Glutamatergic neuron (in vitro differentiated cells): ENCODE measurements around the gene PAPLN. TPM values are rescaled to one million over a fixed set of nuclear protein-coding genes. Genes with fewer than 3 reads are reported as not detected.
"Not testable (repeated sequence)": the region's sequence is repeated elsewhere in the genome, so short reads cannot be mapped to it uniquely, and the experiment has no call there.

ENCODE experiments used
- DNase-seq: peaks from one replicate; pipeline ENCODE4 v3.0.0; 2022
- H3K27ac Mint-ChIP-seq: one replicate; pipeline ENCODE4 v1.8.0; 2020; ENCODE audit warnings: mild to moderate bottlenecking, mixed read lengths, inconsistent platforms; ENCODE audit not compliant: unreplicated experiment
- H3K27me3 Mint-ChIP-seq: one replicate; pipeline ENCODE4 v1.8.0; 2020; ENCODE audit warnings: mild to moderate bottlenecking, moderate library complexity, mixed read lengths, inconsistent platforms; ENCODE audit not compliant: unreplicated experiment
- H3K36me3 Mint-ChIP-seq: one replicate; pipeline ENCODE4 v1.8.0; 2020; ENCODE audit warnings: mild to moderate bottlenecking, mixed read lengths, inconsistent platforms; ENCODE audit not compliant: unreplicated experiment
- H3K4me1 Mint-ChIP-seq: one replicate; pipeline ENCODE4 v1.8.0; 2020; ENCODE audit warnings: mild to moderate bottlenecking, low read depth, mixed read lengths, inconsistent platforms; ENCODE audit not compliant: unreplicated experiment
- H3K4me3 Mint-ChIP-seq: one replicate; pipeline ENCODE4 v1.8.0; 2020; ENCODE audit warnings: mild to moderate bottlenecking, mixed read lengths, inconsistent platforms; ENCODE audit not compliant: unreplicated experiment
- H3K9me3 Mint-ChIP-seq: one replicate; pipeline ENCODE4 v1.8.0; 2020; ENCODE audit warnings: mild to moderate bottlenecking, moderate library complexity, mixed read lengths, inconsistent platforms; ENCODE audit not compliant: unreplicated experiment
- long read RNA-seq: library from polyadenylated mRNA; unstranded; transcript quantifications from one replicate; pipeline ENCODE4 v2.0.0, GENCODE V29; 2020; ENCODE audit not compliant: unreplicated experiment
- total RNA-seq: library from RNA; stranded (reverse); fragmentation: NEBNext Ultra II Directional; extraction: Animal tissue kit (Norgen Biotek cat#: 25700); gene quantifications from one replicate; pipeline ENCODE4 v1.2.1, GENCODE V29; 2021; ENCODE audit not compliant: unreplicated experiment
- TF ChIP-seq, protein P1 (sequence below): fragments of 200-600 bp; sonication (generic); IDR thresholded peaks from one replicate; pipeline ENCODE4 v1.5.0; 2021; ENCODE audit not compliant: partially characterized antibody, unreplicated experiment

Gene PAPLN, protein sequence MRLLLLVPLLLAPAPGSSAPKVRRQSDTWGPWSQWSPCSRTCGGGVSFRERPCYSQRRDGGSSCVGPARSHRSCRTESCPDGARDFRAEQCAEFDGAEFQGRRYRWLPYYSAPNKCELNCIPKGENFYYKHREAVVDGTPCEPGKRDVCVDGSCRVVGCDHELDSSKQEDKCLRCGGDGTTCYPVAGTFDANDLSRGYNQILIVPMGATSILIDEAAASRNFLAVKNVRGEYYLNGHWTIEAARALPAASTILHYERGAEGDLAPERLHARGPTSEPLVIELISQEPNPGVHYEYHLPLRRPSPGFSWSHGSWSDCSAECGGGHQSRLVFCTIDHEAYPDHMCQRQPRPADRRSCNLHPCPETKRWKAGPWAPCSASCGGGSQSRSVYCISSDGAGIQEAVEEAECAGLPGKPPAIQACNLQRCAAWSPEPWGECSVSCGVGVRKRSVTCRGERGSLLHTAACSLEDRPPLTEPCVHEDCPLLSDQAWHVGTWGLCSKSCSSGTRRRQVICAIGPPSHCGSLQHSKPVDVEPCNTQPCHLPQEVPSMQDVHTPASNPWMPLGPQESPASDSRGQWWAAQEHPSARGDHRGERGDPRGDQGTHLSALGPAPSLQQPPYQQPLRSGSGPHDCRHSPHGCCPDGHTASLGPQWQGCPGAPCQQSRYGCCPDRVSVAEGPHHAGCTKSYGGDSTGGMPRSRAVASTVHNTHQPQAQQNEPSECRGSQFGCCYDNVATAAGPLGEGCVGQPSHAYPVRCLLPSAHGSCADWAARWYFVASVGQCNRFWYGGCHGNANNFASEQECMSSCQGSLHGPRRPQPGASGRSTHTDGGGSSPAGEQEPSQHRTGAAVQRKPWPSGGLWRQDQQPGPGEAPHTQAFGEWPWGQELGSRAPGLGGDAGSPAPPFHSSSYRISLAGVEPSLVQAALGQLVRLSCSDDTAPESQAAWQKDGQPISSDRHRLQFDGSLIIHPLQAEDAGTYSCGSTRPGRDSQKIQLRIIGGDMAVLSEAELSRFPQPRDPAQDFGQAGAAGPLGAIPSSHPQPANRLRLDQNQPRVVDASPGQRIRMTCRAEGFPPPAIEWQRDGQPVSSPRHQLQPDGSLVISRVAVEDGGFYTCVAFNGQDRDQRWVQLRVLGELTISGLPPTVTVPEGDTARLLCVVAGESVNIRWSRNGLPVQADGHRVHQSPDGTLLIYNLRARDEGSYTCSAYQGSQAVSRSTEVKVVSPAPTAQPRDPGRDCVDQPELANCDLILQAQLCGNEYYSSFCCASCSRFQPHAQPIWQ
- total RNA-seq: 2.8 TPM
- long read RNA-seq: 0 reads

DNA sequence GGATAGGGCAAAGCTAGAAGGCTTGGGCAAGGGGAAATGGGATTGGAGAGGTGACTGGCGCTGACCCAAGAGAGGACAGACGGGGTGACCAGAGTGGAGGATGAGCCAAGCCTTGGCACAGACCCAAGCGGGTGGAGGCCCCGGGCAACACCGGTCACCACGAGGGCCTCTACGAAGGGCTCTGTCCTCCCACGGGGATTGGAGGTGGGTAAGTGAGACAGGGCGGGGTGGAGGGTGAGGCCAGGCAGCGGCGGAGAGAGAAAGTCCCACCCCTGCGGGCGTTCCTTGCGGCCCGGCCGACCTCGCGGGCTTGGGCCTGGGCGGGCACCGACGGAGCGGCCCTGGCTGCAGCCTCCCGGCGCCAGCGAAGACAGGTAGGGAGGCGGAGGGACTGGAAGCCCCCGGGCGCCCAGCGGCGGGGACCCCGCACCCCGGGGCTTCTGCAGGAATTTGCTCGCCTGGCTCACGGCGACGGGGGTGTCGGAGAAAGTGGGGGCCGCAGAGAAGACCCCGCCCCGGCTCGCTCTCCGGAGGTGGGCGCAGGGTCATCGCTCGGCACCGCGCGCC is at the start of gene PAPLN:
Gene PAPLN (plus strand): TSS at position 288 of the 567 bp plus-strand sequence. CDS start 2,273 bp downstream, outside the sequence.
- peaks cover 2% of the 10 kb centered on the region for H3K9me3 Mint-ChIP-seq
- TF ChIP-seq, protein P1, sequence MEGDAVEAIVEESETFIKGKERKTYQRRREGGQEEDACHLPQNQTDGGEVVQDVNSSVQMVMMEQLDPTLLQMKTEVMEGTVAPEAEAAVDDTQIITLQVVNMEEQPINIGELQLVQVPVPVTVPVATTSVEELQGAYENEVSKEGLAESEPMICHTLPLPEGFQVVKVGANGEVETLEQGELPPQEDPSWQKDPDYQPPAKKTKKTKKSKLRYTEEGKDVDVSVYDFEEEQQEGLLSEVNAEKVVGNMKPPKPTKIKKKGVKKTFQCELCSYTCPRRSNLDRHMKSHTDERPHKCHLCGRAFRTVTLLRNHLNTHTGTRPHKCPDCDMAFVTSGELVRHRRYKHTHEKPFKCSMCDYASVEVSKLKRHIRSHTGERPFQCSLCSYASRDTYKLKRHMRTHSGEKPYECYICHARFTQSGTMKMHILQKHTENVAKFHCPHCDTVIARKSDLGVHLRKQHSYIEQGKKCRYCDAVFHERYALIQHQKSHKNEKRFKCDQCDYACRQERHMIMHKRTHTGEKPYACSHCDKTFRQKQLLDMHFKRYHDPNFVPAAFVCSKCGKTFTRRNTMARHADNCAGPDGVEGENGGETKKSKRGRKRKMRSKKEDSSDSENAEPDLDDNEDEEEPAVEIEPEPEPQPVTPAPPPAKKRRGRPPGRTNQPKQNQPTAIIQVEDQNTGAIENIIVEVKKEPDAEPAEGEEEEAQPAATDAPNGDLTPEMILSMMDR: no peak
- peaks cover 7% of the 10 kb centered on the region for H3K36me3 Mint-ChIP-seq
- H3K4me3 Mint-ChIP-seq: peak within 1 kb of the TSS; percentile 83
- H3K27ac Mint-ChIP-seq: no peak within 1 kb of the TSS
- H3K27me3 Mint-ChIP-seq: peaks cover 22% of the 10 kb centered on the region
- peaks cover 19% of the 10 kb centered on the region for H3K4me1 Mint-ChIP-seq
- DNase-seq: no peak

DNA sequence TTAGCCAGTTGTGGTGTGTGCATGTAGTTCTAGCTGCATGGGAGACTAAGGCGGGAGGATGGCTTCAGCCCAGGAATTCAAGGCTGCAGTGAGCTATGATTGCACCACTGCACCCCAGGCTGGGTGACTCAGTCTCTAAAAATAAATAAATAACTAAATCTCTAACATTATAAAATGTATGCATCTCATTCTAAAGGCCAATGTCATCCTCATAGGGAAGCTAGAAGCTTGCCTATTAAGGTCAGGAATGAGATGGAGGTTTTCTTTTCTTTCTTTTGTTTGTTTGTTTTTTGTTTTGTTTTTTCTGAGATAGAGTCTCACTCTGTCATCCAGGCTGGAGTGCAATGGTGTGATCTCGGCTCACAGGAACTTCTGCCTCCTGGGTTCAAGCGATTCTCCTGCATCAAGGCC is 48.8 kb upstream of the PAPLN start:
- no peak overlapping the region for H3K27ac Mint-ChIP-seq
- H3K4me1 Mint-ChIP-seq: no peaks in the 10 kb centered on the region
- peaks cover 6% of the 10 kb centered on the region for H3K27me3 Mint-ChIP-seq
- TF ChIP-seq, protein P1: no peak
- peaks cover 4% of the 10 kb centered on the region for H3K36me3 Mint-ChIP-seq
- H3K4me3 Mint-ChIP-seq: no peak overlapping the region
- peaks cover 1% of the 10 kb centered on the region for H3K9me3 Mint-ChIP-seq
- no peak for DNase-seq

DNA sequence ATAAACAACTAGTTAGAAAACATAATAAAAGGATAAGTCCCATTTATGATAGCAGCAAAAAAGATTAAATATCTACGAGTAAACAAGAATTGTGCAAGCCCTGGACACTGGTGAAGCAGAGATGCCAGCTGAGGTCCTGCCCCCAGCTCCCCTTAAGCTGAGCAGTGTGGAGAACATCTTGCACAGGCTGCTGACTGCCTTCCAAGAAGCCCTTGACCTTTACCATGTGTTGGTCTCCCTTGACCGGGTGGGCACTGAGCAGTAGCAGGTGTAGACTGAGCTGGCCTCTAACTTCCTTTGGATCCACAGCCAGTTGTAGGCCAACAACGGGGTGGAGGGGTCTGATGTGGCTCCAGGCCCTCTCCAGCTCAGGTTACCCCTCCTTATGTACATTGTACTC is 47.7 kb upstream of the PAPLN start:
- H3K4me1 Mint-ChIP-seq: no peaks in the 10 kb centered on the region
- peaks cover 6% of the 10 kb centered on the region for H3K27me3 Mint-ChIP-seq
- H3K36me3 Mint-ChIP-seq: peaks cover 4% of the 10 kb centered on the region
- H3K27ac Mint-ChIP-seq: no peak overlapping the region
- H3K9me3 Mint-ChIP-seq: peaks cover 1% of the 10 kb centered on the region
- no peak overlapping the region for H3K4me3 Mint-ChIP-seq
- no peak for DNase-seq
- TF ChIP-seq, protein P1: no peak

DNA sequence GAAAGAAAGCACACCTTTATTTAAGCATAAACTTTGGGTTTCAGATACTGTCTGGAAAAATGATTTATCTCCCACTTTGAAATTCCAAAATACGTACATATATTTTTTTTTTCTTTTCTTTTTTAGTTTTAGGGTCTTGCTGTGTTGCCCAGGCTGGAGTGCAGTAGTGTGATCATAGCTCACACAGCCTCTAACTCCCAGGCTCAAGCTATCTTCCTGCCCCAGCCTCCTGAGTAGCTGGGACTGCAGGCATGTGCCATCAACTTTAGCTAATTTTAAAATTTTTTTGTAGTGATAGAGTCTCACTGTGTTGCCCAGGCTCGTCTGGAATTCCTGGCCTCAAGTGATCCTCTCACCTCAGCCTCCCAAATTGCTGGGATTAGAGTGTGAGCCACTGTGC is 45.9 kb upstream of the PAPLN start:
- H3K27me3 Mint-ChIP-seq: peaks cover 1% of the 10 kb centered on the region
- H3K36me3 Mint-ChIP-seq: peaks cover 4% of the 10 kb centered on the region
- TF ChIP-seq, protein P1: no peak
- peaks cover 1% of the 10 kb centered on the region for H3K9me3 Mint-ChIP-seq
- DNase-seq: no peak
- no peak overlapping the region for H3K27ac Mint-ChIP-seq
- no peak overlapping the region for H3K4me3 Mint-ChIP-seq
- H3K4me1 Mint-ChIP-seq: no peaks in the 10 kb centered on the region

DNA sequence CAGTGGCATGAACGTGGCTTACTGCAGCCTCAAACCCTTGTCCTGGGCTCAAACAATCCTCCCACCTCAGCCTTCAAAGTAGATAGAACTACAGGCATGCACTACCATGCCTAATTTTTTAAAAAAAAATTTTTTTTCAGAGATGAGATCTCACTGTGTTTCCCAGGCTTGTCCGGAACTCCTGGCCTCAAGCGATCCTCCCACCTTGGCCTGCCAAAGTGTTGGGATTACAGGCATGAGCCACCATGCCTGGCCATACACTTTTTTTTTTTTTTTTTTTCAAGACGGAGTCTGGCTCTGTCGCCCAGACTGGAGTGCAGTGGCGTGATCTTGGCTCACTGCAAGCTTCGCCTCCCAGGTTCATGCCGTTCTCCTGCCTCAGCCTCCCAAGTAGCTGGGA is 43.0 kb upstream of the PAPLN start:
- not testable (repeated sequence) for H3K4me1 Mint-ChIP-seq, H3K9me3 Mint-ChIP-seq, DNase-seq, H3K36me3 Mint-ChIP-seq, H3K27ac Mint-ChIP-seq, H3K4me3 Mint-ChIP-seq, H3K27me3 Mint-ChIP-seq
